ENCODE data around the gene MEX3D. TPM values are rescaled to one million over a fixed set of nuclear protein-coding genes. Genes with fewer than 3 reads are reported as not detected.

Gene MEX3D
- total RNA-seq, 1 experiment from 2014 or later, result 70.4 TPM

DNA sequence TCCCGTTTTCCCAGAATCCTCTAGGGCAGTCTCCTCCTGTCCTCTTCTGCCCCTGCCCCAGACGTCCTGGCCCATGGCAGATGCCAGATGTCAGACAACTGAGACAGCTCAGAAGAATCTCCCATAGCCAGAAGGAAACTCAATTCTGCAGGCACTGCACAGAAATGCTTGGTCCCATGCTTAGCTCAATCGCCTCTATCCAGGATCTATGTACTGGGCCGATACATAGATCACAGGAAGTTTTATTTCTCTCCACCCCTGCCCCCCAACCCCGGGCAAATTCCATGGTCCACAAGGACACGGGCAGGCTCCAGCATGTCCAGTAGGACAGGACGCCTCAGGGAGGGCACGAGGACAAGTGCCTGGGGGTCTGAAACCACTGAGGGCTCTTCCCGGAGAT, 19.7 kb upstream of the MEX3D start:
- no peaks in the 10 kb centered on the region for H3K4me1 ChIP-seq (ENCODE audit: insufficient read depth, low read length)
- H2BK120ac ChIP-seq (ENCODE audit: low read depth, low read length, poor library complexity, severe bottlenecking), result no peak overlapping the region
- H4K20me1 ChIP-seq (ENCODE audit: control insufficient read depth, insufficient read depth, insufficient read length), result peaks cover 2% of the 10 kb centered on the region
- H4K8ac ChIP-seq (replicated peaks; ENCODE audit: insufficient read length, low read depth, low read length), result no peak overlapping the region
- peaks cover 8% of the 10 kb centered on the region for H3K23me2 ChIP-seq (ENCODE audit: insufficient read length, low read depth, low read length, poor library complexity, severe bottlenecking)
- H4K5ac ChIP-seq (ENCODE audit: insufficient read length, low read depth, low read length), result no peak overlapping the region
- peaks cover 17% of the 10 kb centered on the region; the same call in 1 of the 2 replicates for H3K79me2 ChIP-seq (ENCODE audit: insufficient read depth, low read length)
- no peak overlapping the region for H3K27ac ChIP-seq (ENCODE audit: insufficient read length, low read depth, low read length)
- peaks cover 14 to 16% of the 10 kb centered on the region in 2 experiments for H3K4me1 Mint-ChIP-seq
- no peak overlapping the region for H4K91ac ChIP-seq (ENCODE audit: insufficient read length, low read depth, low read length)
- peak overlapping the region in 2 of 3 experiments; percentile 53 to 87; a peak in 2 of 7 replicates for H3K27ac Mint-ChIP-seq
- H3K4me2 ChIP-seq (ENCODE audit: insufficient read depth, insufficient read length, low read length), result no peak overlapping the region
- WGBS (ENCODE audit: extremely low coverage, insufficient read length, low lambda C conversion rate), result no CpG with 5 or more reads among the region's 9 CpGs
- H3K79me1 ChIP-seq (ENCODE audit: insufficient read depth, low read depth, low read length, poor library complexity, severe bottlenecking), result peaks cover 9% of the 10 kb centered on the region
- no peak overlapping the region for H2BK12ac ChIP-seq (ENCODE audit: insufficient read length, low read depth, low read length)
- H2BK5ac ChIP-seq (ENCODE audit: insufficient read length, low read length), result no peak overlapping the region
- no peak overlapping the region for H3K4ac ChIP-seq (ENCODE audit: low read depth, low read length)
- H3K9me3 ChIP-seq (ENCODE audit: control insufficient read depth, low read depth, low read length), result no peaks in the 10 kb centered on the region
- no peak overlapping the region for H2AK5ac ChIP-seq (ENCODE audit: insufficient read length, low read length)
- no peak overlapping the region for H2BK20ac ChIP-seq (ENCODE audit: low read depth, low read length, poor library complexity, severe bottlenecking)
- no peak overlapping the region for H3T11ph ChIP-seq (ENCODE audit: low read length)
- no peak overlapping the region for H2AFZ ChIP-seq (ENCODE audit: low read length)
- DNase-seq, result no peak
- H3K23ac ChIP-seq (ENCODE audit: insufficient read length, low read depth, low read length), result no peak overlapping the region
- H3K27me3 Mint-ChIP-seq (ENCODE audit: low read depth), result peaks cover 2% of the 10 kb centered on the region
- no peak overlapping the region for H3K9ac ChIP-seq (ENCODE audit: extremely low read depth, insufficient read length, low read length)
- H3K14ac ChIP-seq (ENCODE audit: insufficient read depth, low read length), result no peak overlapping the region
- H3K18ac ChIP-seq (ENCODE audit: insufficient read length, low read depth, low read length), result no peak overlapping the region
- no peak overlapping the region; a peak in 1 of 5 replicates for H3K4me3 Mint-ChIP-seq
- no peaks in the 10 kb centered on the region for H3K9me3 Mint-ChIP-seq
- H2BK15ac ChIP-seq (ENCODE audit: low read depth, low read length), result no peak overlapping the region
- no peaks in the 10 kb centered on the region for H3K27me3 ChIP-seq (ENCODE audit: insufficient read depth, low read length)
- TF ChIP-seq, protein P1, sequence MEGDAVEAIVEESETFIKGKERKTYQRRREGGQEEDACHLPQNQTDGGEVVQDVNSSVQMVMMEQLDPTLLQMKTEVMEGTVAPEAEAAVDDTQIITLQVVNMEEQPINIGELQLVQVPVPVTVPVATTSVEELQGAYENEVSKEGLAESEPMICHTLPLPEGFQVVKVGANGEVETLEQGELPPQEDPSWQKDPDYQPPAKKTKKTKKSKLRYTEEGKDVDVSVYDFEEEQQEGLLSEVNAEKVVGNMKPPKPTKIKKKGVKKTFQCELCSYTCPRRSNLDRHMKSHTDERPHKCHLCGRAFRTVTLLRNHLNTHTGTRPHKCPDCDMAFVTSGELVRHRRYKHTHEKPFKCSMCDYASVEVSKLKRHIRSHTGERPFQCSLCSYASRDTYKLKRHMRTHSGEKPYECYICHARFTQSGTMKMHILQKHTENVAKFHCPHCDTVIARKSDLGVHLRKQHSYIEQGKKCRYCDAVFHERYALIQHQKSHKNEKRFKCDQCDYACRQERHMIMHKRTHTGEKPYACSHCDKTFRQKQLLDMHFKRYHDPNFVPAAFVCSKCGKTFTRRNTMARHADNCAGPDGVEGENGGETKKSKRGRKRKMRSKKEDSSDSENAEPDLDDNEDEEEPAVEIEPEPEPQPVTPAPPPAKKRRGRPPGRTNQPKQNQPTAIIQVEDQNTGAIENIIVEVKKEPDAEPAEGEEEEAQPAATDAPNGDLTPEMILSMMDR (conservative IDR thresholded peaks at IDR 0.05), result no peak
- no peak overlapping the region for H3K56ac ChIP-seq (ENCODE audit: insufficient read length, low read depth, low read length)
- peaks cover 22 to 49% (median 37%) of the 10 kb centered on the region in 3 experiments; a peak in 6 of 7 replicates for H3K36me3 Mint-ChIP-seq (ENCODE audit: insufficient read depth in 1 of 3, low read depth in 3 of 3)
